ENCODE data around the gene CALU. TPM values are rescaled to one million over a fixed set of nuclear protein-coding genes. Genes with fewer than 3 reads are reported as not detected.

The CALU gene
- total and polyA plus RNA-seq, 2 donors (not counting 1 experiment from before 2014, with no cell fraction given), result 5.1 to 11.2 TPM

- Mint-ChIP-seq H3K4me3 (no peak overlapping the region), H3K4me1 (no peaks in the 10 kb centered on the region), H3K27ac (no peak overlapping the region), H3K27me3 (peaks cover 7% of the 10 kb centered on the region), H3K9me3 (ENCODE audit: insufficient read depth) (peaks cover 7% of the 10 kb centered on the region)
- no peak overlapping the region for H3K4me3 ChIP-seq (ENCODE audit: control extremely low read depth in 1 of 5, extremely low read depth in 1 of 5, insufficient read depth in 1 of 5, low read depth in 2 of 5, low read length in 4 of 5)
- no peak for TF ChIP-seq EZH2 (IDR thresholded peaks at IDR 0.05; ENCODE audit: borderline replicate concordance, insufficient read depth, low read depth, low read length, poor library complexity, severe bottlenecking)
- no peak for TF ChIP-seq CTCF (IDR thresholded peaks at IDR 0.05)
- no peak overlapping the region for H3K4me2 ChIP-seq (replicated peaks; ENCODE audit: low read depth, low read length, poor library complexity, severe bottlenecking)
- ChIA-PET CTCF (no interaction called here), POLR2A (no interaction called here)
- peaks cover 2 to 7% (median 3%) of the 10 kb centered on the region in 3 donors for H3K9me3 ChIP-seq (ENCODE audit: control extremely low read depth in 1 of 3, control insufficient read depth in 2 of 3, insufficient read depth in 1 of 3, low read length in 2 of 3)
- no peak overlapping the region for H3K9ac ChIP-seq (ENCODE audit: low read length)
- no peak for ATAC-seq (ENCODE audit: low read depth)
- intact Hi-C loops (cut with micrococcal nuclease), result no loop called here
- no peaks in the 10 kb centered on the region for H4K20me1 ChIP-seq (ENCODE audit: control insufficient read depth, insufficient read depth, low read length, poor library complexity, severe bottlenecking)
- DNase-seq, result no peak
- H3K27me3 ChIP-seq (replicated peaks in 1 of 4; ENCODE audit: control extremely low read depth in 1 of 4, control insufficient read depth in 3 of 4, insufficient read depth in 4 of 4, low read length in 3 of 4), result peaks cover 0 to 7% (median 2%) of the 10 kb centered on the region in 4 experiments
- no peak overlapping the region for H3K27ac ChIP-seq (ENCODE audit: low read length in 2 of 2)
- H3K36me3 ChIP-seq (replicated peaks in 1 of 2; ENCODE audit: control extremely low read depth in 1 of 2, control insufficient read depth in 1 of 2, extremely low read depth in 1 of 2, insufficient read depth in 2 of 2, low read length in 1 of 2), result peaks cover 0 to 7% of the 10 kb centered on the region in 2 experiments
- H3K79me2 ChIP-seq (ENCODE audit: control insufficient read depth, insufficient read depth, low read length), result no peaks in the 10 kb centered on the region
- whole genome bisulfite sequencing (ENCODE audit: insufficient coverage), result 100% methylated on average over 1 of the region's 5 CpGs
- no peak overlapping the region for H2AFZ ChIP-seq (ENCODE audit: insufficient read depth, low read depth, low read length, poor library complexity, severe bottlenecking)
- H3K4me1 ChIP-seq (ENCODE audit: control insufficient read depth in 2 of 2, insufficient read depth in 2 of 2, low read length in 2 of 2), result no peaks in the 10 kb centered on the region
Observed at GRCh38 chr7:128777156-128778123, 38.3 kb downstream of the CALU start.

GRCh38 chr7:128778946-128779345, 39.8 kb downstream of the CALU start:
- intact Hi-C loops (cut with micrococcal nuclease), result no loop called here

More at GRCh38 chr7:128778946-128779345, 39.8 kb downstream of the CALU start:
- Mint-ChIP-seq H3K27ac (no peak overlapping the region), H3K27me3 (peaks cover 7% of the 10 kb centered on the region), H3K4me1 (no peaks in the 10 kb centered on the region), H3K4me3 (no peak overlapping the region), H3K9me3 (ENCODE audit: insufficient read depth) (peaks cover 7% of the 10 kb centered on the region)
- ChIA-PET CTCF (no interaction called here), POLR2A (no interaction called here)
- no peak overlapping the region for H3K4me2 ChIP-seq (replicated peaks; ENCODE audit: low read depth, low read length, poor library complexity, severe bottlenecking)
- H3K36me3 ChIP-seq (replicated peaks in 1 of 2; ENCODE audit: control extremely low read depth in 1 of 2, control insufficient read depth in 1 of 2, extremely low read depth in 1 of 2, insufficient read depth in 2 of 2, low read length in 1 of 2), result no peaks in the 10 kb centered on the region
- WGBS (ENCODE audit: insufficient coverage), result 100% methylated on average over 3 of the region's 5 CpGs
- no peaks in the 10 kb centered on the region for H3K79me2 ChIP-seq (ENCODE audit: control insufficient read depth, insufficient read depth, low read length)
- no peak for ATAC-seq (ENCODE audit: low read depth)
- no peak overlapping the region for H2AFZ ChIP-seq (ENCODE audit: insufficient read depth, low read depth, low read length, poor library complexity, severe bottlenecking)
- peaks cover 0 to 7% (median 2%) of the 10 kb centered on the region in 4 experiments for H3K27me3 ChIP-seq (replicated peaks in 1 of 4; ENCODE audit: control extremely low read depth in 1 of 4, control insufficient read depth in 3 of 4, insufficient read depth in 4 of 4, low read length in 3 of 4)
- peaks cover 2 to 7% (median 3%) of the 10 kb centered on the region in 3 donors for H3K9me3 ChIP-seq (ENCODE audit: control extremely low read depth in 1 of 3, control insufficient read depth in 2 of 3, insufficient read depth in 1 of 3, low read length in 2 of 3)
- H3K27ac ChIP-seq (ENCODE audit: low read length in 2 of 2), result no peak overlapping the region
- no peak overlapping the region for H3K4me3 ChIP-seq (ENCODE audit: control extremely low read depth in 1 of 5, extremely low read depth in 1 of 5, insufficient read depth in 1 of 5, low read depth in 2 of 5, low read length in 4 of 5)
- no peak for DNase-seq
- no peaks in the 10 kb centered on the region for H3K4me1 ChIP-seq (ENCODE audit: control insufficient read depth in 2 of 2, insufficient read depth in 2 of 2, low read length in 2 of 2)
- no peak for TF ChIP-seq CTCF (IDR thresholded peaks at IDR 0.05)
- no peak for TF ChIP-seq EZH2 (IDR thresholded peaks at IDR 0.05; ENCODE audit: borderline replicate concordance, insufficient read depth, low read depth, low read length, poor library complexity, severe bottlenecking)
- H3K9ac ChIP-seq (ENCODE audit: low read length), result no peak overlapping the region
- H4K20me1 ChIP-seq (ENCODE audit: control insufficient read depth, insufficient read depth, low read length, poor library complexity, severe bottlenecking), result no peaks in the 10 kb centered on the region

Measured in B cell (primary cell).